Ishikawa (cell line): ENCODE measurements around the gene MAP2.

Experiments used
- CEBPB ChIP-seq: IDR thresholded peaks from 2 replicates; pipeline ENCODE4 v1.6.1; 2012
- CREB1 ChIP-seq: IDR thresholded peaks from 2 replicates; pipeline ENCODE4 v1.6.1; 2012; ENCODE audit warnings: low read depth
- EGR1 ChIP-seq: IDR thresholded peaks from 2 replicates; pipeline ENCODE4 v1.6.1; 2012
- EP300 ChIP-seq: IDR thresholded peaks from 2 replicates; pipeline ENCODE4 v1.6.1; 2012; ENCODE audit warnings: borderline replicate concordance
- FOXM1 ChIP-seq: IDR thresholded peaks from 2 replicates; pipeline ENCODE4 v1.6.1; 2012; ENCODE audit warnings: low read depth, borderline replicate concordance
- MAX ChIP-seq: IDR thresholded peaks from 2 replicates; pipeline ENCODE4 v1.6.1; 2012
- NFIC ChIP-seq: IDR thresholded peaks from 2 replicates; pipeline ENCODE4 v1.6.1; 2012
- RAD21 ChIP-seq: IDR thresholded peaks from 2 replicates; pipeline ENCODE4 v1.6.1; 2012; ENCODE audit warnings: low read depth
- REST ChIP-seq: IDR thresholded peaks from 2 replicates; pipeline ENCODE4 v1.6.1; 2012; ENCODE audit warnings: low read depth, mild to moderate bottlenecking
- TAF1 ChIP-seq: IDR thresholded peaks from 2 replicates; pipeline ENCODE4 v1.6.1; 2012; ENCODE audit warnings: low read depth, mild to moderate bottlenecking
- TCF12 ChIP-seq: IDR thresholded peaks from 2 replicates; pipeline ENCODE4 v1.6.1; 2012; ENCODE audit warnings: low read depth
- TEAD4 ChIP-seq: IDR thresholded peaks from 2 replicates; pipeline ENCODE4 v1.6.1; 2012
- USF1 ChIP-seq: IDR thresholded peaks from 2 replicates; pipeline ENCODE4 v1.6.1; 2012
- YY1 ChIP-seq: IDR thresholded peaks from 2 replicates; pipeline ENCODE4 v1.6.1; 2012; ENCODE audit warnings: low read depth
- ZBTB7A ChIP-seq: IDR thresholded peaks from 2 replicates; pipeline ENCODE4 v1.6.1; 2012; ENCODE audit warnings: low read depth

The MAP2 gene

GRCh38 chr2:209682646-209683045 lies 258.8 kb downstream of the MAP2 start:
- TF ChIP-seq NFIC = no peak
- TF ChIP-seq CEBPB = no peak
- TF ChIP-seq MAX = no peak
- TF ChIP-seq USF1 = no peak
- TF ChIP-seq YY1 = no peak
- TF ChIP-seq RAD21 = no peak
- no peak for TF ChIP-seq TCF12
- no peak for TF ChIP-seq EGR1
- TF ChIP-seq EP300 = no peak
- TF ChIP-seq ZBTB7A = no peak
- no peak for TF ChIP-seq TEAD4
- TF ChIP-seq TAF1 = no peak
- no peak for TF ChIP-seq REST
- no peak for TF ChIP-seq CREB1
- TF ChIP-seq FOXM1 = no peak

GRCh38 chr2:209685340-209685739 lies 261.5 kb downstream of the MAP2 start:
- TF ChIP-seq RAD21 = no peak
- TF ChIP-seq CEBPB = no peak
- TF ChIP-seq TAF1 = no peak
- TF ChIP-seq CREB1 = no peak
- no peak for TF ChIP-seq REST
- TF ChIP-seq MAX = no peak
- TF ChIP-seq USF1 = no peak
- no peak for TF ChIP-seq EGR1
- no peak for TF ChIP-seq ZBTB7A
- no peak for TF ChIP-seq TEAD4
- no peak for TF ChIP-seq TCF12
- no peak for TF ChIP-seq NFIC
- TF ChIP-seq FOXM1 = no peak
- TF ChIP-seq EP300 = no peak
- no peak for TF ChIP-seq YY1

- no peak for TF ChIP-seq EP300
Observed at GRCh38 chr2:209685963-209686362, 262.1 kb downstream of the MAP2 start.

- TF ChIP-seq FOXM1 (no peak), TEAD4 (no peak), MAX (no peak), ZBTB7A (no peak), TAF1 (no peak), CREB1 (no peak), EP300 (no peak), USF1 (no peak), EGR1 (no peak)
Observed at GRCh38 chr2:209686448-209686847, 262.6 kb downstream of the MAP2 start.

- TF ChIP-seq USF1 (no peak), CEBPB (no peak), TCF12 (no peak), RAD21 (no peak), TAF1 (no peak), ZBTB7A (no peak), FOXM1 (no peak), TEAD4 (no peak), NFIC (no peak), YY1 (no peak), MAX (no peak), CREB1 (no peak)
Observed at GRCh38 chr2:209687323-209687969, 263.6 kb downstream of the MAP2 start.
